Activated gamma-delta T cell (primary cell): ENCODE measurements around the gene IGSF23.

Experiments
- DNase-seq: peaks from one replicate; lab custom pipeline; 2025; lab: John Stamatoyannopoulos, UW

IGSF23 gene

GRCh38 chr19:44641501-44642265, 28.3 kb downstream of the IGSF23 start:
- DNase-seq: no peak

- no peak for DNase-seq
Measured at GRCh38 chr19:44642377-44642776, 29.0 kb downstream of the IGSF23 start.

- no peak for DNase-seq
Measured at GRCh38 chr19:44643605-44644401, 30.4 kb downstream of the IGSF23 start, which contains the start of gene PVR. Gene PVR, plus strand, starts transcription at chr19:44643910. Its CDS starts 187 bp downstream, at chr19:44644097.

GRCh38 chr19:44644402-44645016, 31.1 kb downstream of the IGSF23 start:
- DNase-seq: no peak

- no peak for DNase-seq
Measured at GRCh38 chr19:44645407-44646048, 32.2 kb downstream of the IGSF23 start.

- no peak for DNase-seq
Measured at GRCh38 chr19:44646049-44646416, 32.7 kb downstream of the IGSF23 start.

GRCh38 chr19:44647144-44647543, 33.8 kb downstream of the IGSF23 start:
- DNase-seq: no peak

- no peak for DNase-seq
Measured at GRCh38 chr19:44648631-44649251, 35.4 kb downstream of the IGSF23 start.

- DNase-seq: no peak
Measured at GRCh38 chr19:44649578-44650145, 36.3 kb downstream of the IGSF23 start.

- DNase-seq: no peak
Measured at GRCh38 chr19:44653343-44653742, 40.0 kb downstream of the IGSF23 start.

GRCh38 chr19:44653977-44654774, 40.8 kb downstream of the IGSF23 start:
- no peak for DNase-seq

GRCh38 chr19:44657211-44657921, 44.0 kb downstream of the IGSF23 start:
- no peak for DNase-seq

GRCh38 chr19:44658069-44658733, 44.8 kb downstream of the IGSF23 start:
- no peak for DNase-seq

- no peak for DNase-seq
Measured at GRCh38 chr19:44660081-44660480, 46.7 kb downstream of the IGSF23 start.

GRCh38 chr19:44661205-44661604, 47.8 kb downstream of the IGSF23 start:
- DNase-seq: no peak

GRCh38 chr19:44661904-44662303, 48.5 kb downstream of the IGSF23 start:
- no peak for DNase-seq

GRCh38 chr19:44662691-44663385, 49.5 kb downstream of the IGSF23 start:
- no peak for DNase-seq

GRCh38 chr19:44663996-44664395, 50.6 kb downstream of the IGSF23 start:
- no peak for DNase-seq

- DNase-seq: no peak
Measured at GRCh38 chr19:44664976-44665375, 51.6 kb downstream of the IGSF23 start.
